ENCODE data around the gene PIM1.
A peak's percentile ranks its signal among the peaks of the same experiment; 100 is the strongest.
"Not testable (repeated sequence)": the region's sequence is repeated elsewhere in the genome, so short reads cannot be mapped to it uniquely, and the experiment has no call there.

Gene PIM1

DNA sequence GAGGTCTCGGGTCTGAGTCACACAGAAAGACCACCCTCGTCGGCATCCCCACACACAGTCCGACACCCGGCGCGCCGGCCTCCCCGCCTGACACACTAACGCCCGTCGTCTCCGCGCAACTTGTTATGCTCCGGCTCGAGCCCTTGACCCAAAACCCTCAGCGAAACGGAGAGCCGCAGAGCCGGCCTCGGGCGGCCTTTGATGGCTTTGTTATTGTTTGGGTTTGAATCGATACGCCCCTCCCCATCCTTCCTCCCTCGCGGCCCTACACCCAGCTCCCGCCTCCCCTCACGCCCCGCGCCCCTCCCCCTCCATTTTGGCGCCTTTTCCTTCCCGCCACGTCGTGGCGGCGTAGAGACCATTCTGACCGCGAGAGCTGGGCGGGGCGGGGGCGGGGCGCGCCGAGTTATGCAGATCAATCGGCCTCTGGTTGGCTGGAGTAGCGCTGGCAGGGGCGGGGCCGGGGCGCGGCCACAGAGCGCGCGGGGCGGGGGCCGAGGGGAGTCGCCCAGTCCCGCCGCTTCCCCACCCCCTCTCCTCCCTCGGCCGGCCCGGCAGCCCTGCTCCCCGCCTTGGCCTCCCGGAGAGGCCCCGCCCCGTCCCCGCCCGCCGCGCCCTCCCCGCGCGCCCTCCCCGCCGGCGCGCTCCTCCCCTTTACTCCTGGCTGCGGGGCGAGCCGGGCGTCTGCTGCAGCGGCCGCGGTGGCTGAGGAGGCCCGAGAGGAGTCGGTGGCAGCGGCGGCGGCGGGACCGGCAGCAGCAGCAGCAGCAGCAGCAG is at the start of gene PIM1:
Gene PIM1 (plus strand): TSS at position 657 of the 777 bp plus-strand sequence. CDS start 424 bp downstream, outside the sequence.
- DNase-seq: peak; percentile 97

DNA sequence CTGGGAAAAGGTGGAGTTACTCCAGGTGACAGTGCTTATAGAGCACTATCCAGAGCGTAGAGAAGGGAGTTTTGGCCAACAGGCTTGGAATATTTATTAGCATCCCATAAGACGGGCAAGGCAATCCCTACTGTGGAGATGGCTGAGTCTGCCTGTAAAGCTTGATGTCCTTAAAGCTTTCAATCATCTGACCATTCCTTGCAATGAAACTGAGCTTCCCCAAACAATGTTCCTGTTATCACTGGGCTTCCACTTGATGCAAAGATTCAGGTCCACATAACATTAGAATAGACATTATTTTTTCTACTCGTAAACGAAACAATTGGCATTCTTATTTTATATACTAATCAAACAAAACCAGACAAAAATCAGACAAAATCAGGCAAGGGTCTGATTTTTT is 48.4 kb upstream of the PIM1 start:
- DNase-seq: no peak

DNA sequence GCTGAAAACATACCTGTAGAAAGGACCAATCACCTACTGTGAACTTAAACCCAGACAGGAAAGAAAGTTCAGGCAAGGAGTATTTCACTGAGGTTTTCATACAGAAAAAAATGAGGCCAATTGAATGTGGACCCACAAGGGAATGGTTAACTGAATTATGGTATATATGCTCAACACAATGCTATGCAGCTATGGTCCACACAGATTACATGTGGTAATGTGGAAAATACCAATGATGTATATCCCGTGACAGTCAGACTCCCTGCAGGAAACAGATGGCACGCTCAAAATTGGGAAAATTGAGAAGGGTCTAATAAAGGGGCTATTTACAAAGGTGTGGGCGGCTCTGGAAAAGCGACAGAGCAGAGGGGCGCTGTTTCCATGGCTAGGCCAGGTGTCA is 47.1 kb upstream of the PIM1 start:
- DNase-seq: peak; percentile 67

DNA sequence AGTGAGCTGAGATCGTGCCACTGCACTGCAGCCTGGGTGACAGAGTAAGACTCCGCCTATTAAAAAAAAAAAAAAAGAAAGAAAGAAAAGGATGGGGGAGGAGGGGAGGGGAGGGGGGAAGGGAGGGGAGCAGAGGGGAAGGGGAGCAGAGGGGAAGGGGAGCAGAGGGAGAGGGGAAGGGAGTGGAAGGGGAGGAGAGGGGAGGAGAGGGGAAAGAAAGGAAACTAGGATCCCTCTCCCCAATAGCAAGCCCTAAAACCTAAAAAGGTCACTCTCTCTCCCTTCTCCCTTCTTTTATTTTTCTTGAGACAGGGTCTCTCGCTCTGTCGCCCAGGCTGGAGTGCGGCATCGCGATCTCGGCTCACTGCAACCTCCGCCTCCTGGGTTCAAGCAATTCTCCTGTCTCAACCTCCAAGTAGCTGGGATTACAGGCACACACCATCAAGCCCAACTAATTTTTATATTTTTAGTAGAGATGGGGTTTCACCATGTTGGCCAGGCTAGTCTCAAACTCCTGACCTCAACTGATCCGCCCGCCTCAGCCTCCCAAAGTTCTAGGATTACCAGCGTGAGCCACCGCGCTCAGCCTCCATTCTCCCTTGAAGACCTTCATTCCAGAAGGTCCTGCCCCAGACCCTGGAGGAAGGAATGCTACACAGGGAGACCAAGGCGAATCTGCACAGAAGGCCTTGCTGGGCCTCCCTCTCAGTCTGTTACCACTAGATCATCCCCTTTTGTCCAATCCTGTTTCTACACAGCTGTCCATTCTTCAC is 45.8 kb upstream of the PIM1 start:
- no peak for DNase-seq

DNA sequence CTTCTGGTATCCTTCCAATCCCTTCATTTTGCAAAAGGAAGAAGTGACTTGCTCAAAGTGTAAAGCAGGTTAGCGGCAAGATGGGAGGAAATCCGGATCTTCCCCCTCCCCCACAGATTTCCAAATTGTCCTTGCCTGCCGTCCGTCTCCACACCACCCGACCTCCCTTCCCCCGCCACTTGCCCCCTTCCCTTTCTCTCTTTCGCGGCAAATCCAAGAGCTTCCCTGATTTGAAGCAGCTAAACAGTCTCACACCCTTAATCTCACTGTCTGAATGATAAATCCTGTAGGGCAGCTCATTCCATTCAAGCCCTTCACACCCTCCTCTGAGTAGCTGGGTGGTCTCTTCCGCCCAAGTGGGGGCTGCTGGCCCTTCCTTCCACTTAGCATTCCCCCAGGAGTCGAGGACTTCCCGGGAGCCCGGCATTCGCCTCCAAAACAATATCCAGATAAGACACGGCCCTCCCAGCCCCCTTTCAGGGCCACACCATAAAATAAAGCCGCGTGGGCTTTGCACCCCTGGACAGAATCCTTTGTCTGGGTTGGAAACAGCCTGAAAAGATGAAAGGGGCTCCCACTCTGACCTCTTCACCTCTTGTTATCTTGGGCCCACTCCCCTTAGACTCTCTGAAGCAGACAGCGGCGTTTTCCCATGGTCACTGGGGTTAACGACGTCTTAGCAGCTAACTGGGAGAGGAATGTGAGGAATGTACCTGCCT is 44.0 kb upstream of the PIM1 start:
- DNase-seq: no peak

DNA sequence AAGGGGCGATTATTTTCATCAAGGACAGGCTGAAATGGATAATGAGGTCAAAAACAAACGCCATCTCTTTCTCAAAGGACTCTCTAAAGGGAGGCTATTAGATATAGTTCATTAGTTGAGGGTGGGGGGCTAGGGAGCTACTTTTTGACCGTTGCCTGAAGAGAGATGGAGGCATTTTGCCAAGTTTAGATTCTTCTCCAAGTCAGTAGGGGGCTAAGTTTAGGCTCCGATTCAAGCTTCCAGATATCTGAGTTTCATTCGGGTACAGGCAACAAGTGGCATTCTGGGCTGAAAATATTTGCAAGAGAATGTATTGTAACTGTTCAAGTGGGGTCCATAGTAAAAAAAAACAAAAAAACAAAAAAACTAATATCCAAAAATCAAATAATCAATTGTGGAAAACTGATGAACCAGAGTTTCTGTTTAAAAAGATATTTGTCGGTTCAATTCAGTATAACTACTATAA is 43.4 kb upstream of the PIM1 start:
- DNase-seq: no peak

DNA sequence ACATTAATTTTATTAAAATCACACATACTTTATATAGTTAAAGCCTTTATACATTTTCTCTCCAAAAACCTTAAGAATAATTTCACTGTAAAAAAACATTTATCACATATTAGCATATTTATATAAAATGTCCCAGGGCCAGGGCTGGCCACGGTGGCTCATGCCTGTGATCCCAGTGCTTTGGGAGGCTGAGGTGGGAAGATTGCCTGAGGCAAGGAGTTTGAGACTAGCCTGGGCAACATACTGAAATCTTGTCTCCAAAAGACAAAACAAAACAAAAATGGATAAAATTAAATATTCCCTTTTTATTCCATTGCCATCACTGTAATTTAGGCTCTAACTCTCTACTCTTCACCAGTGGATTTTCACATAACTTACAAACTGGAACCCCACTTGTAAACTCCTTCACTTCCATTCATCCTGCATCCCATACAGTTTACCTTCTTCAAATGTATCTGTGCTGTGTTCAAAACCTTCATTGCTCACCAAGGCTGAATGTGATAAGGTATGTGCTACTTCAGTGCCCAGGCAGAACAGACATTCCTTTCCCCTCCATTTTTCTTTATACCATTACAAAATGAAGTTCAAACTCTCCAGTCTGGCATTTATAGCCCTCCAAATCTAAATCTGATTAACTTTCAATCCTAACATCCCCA is 42.9 kb upstream of the PIM1 start:
- DNase-seq: no peak

DNA sequence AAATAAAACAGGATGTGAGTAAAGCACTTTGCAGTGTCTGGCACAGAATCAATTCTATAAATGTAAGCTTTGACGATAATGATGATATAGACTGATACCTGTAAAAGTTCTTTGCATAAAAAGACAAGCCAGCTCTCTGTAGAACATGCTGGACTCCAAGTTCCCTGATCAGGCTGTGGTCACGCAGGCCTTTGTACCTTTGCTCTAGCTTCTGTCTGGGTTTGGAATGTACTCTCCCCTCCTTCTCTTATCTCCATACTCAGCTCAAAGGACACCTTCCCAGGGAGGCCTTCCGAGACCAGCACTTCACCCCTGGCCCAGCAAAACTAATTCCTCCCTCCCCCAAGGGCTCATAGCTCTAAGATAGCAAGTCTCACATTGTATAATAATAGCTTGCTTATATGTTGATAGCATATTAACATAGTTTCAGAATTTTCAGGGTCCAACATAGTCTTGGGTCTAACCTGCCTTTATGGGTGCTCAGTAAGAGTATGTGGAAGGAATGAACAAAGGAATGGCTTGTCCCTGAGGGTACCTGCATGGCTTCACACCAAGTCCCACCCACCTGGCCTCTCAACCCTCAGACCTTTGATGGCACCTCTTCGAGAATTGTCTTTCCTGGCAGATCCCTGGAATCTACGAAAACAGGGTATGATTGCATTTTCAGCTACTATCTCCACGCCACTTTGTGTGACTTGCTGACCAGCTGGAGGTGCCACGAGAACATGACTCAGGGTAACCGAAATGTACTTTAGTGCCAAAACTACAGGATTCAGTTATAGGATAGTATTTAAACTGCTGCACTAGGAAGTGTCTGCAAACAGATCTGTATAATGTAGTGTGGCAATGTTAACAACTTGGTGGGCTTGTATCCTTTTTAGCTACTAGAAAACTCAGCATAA is 41.7 kb upstream of the PIM1 start:
- no peak for DNase-seq

DNA sequence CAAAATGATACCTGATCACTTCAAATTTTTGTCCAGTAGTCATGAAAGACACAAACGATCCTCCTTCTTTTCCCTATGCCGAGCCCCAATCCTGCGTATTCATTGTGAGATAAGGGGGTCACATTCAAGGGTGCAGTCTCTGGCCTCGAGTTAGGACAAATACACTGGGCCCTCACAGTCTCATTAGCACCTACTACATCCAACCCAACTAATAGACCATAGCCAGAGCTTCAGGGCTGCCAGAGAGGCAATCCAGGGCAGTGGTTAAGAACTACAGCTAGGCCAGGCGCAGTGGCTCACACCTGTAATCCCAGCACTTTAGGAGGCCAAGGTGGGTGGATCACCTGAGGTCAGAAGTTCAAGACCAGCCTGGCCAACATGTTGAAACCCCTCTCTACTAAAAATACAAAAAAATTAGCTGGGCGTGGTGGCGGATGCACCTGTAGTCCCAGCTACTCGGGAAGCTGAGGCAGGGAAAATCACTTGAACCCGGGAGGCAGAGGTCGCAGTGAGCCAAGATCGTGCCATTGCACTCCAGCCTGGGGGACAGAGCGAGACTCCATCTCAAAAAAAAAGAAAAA is 41.0 kb upstream of the PIM1 start:
- not testable (repeated sequence) for DNase-seq

DNA sequence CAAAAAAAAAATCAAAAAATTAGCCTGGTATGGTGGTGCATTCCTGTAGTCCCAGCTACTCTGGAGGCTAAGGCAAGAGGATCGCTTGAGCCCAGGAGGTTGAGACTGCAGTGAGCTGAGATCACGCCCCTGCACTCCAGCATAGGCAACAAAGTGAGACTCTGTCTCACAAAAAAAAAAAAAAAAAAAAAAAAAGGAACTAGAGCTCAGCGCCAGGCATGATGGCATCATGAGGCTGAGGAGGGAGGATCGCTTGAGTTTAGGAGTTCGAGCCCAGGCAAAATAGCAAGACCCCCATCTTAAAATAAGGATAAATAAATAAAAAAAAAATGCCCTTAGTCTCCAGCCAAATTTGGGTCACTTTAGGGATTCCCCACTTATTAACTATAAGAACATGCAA is 40.4 kb upstream of the PIM1 start:
- no peak for DNase-seq

DNA sequence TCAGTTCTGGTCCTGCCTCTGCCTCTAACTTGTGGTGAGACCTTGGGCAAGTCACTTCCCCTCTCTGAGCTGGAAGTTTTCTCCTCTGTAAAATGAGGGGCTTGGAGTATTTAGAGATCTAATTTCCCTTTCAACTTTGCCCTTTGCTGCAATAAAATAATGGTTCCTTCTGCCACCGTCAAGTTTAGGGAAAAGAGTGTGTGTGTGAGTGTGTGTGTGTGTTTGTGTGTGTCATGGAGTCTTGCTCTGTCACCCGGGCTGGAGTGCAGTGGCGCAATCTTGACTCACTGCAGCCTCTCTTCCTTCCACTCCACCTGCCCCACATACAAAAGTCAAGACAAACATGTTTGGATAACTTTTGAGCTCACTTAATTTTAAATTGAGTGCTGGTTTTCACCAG is 39.2 kb upstream of the PIM1 start:
- DNase-seq: no peak

DNA sequence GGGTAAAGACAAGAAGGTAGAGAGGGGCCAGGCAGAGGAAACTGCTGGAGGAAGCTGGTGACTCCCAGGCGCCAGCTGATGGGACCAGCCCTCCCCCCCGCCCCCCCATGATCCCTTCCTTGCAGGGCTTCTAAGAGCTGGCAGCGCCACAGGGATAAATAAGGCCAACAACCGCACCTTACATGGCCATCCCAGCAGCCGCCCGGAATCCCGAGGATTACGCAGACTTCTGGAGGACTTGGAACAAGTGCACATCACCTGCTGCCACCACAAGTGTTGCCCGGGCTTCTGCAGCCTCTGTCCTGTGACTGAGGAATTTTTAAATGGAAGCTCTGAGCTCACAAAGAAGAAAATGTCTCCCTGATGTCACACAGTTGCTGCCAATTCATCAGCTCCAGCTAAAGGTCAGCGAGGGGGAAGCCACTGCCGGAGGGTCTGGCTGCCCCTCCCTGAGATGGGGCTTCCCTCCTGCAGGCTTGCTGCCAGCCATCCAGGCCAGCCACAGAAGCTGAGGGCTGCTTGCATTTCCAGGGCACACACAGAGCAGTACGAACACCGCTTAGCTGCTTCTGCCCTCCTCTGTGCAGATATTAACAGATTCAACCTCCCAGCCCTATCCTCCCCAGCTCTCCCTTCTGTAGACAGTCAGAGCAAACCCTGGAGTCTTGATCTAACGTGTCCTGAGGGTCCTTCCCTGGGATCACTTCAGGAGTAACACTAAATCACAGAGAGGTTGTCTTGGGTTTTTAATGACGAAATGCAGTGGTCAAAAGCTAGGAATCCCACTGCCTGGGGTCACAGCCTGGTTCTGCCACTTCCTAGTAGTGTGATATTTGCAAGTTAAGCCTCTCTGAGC is 38.6 kb upstream of the PIM1 start:
- DNase-seq: no peak

DNA sequence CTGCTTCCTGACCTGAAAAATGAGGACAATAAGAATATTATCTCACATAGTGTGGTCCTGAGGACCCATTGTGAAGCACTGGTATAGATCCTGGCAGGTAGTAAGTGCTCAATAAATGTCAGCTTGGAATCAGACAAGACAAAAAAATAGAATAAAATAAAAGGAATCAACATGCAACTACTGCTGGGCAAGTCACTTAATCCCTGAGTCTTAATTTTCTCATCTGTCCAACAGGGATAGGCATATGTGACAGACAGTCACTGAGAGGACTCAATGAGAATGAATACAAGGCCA is 38.0 kb upstream of the PIM1 start:
- no peak for DNase-seq

DNA sequence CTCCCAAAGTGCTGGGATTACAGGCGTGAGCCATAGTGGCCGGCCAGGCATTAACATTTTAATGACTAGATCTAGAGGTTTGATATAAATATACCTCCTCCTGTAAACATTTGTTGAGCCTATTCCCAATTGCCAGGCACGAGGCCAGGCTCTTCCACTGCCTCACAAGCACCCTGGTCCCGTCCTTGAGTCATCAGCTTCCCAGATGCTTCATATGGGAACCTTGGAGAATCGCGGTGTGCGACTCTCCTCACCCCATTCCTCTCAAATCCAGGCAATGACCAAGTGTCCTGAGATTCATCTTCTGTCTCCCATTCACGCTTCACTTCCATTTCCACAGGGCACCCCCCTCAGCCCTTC is 35.9 kb upstream of the PIM1 start:
- DNase-seq: no peak

DNA sequence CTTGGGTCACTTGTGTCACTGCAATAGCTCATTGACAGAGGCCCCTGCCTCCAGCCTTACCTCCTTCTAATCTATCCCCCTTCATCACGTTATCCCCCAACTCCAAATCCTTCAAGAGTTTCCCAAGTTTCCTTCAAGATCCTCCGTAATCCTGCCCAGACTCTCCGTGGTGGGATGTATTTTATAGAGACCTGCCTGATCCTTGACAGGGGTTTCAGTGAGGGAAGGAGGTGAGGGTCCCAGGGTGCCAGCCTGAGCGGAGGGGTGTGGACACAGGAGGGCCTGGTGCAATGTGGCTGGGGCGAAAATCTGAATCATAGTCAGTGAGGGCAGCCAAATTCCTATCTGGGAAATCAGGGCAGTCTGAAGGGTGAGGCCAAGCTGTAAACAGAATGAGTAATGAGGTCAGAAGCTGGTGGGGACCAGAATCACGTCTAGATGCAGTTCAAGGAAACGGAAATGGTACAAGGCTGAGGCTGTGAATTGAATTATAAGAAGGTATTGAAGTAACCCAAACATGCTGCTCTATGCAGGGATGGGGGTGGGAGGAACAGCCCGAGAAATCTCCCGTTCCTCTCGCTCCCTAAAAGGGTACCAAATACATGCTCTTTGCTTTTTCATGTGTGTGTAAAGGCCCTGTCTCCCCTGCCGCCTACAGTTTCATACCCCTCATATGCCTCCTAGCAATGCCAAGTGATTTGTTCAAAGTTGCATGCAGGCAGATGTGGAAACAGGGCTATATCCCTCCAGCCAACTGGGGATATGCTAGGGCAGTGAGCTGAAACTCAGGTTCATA is 35.4 kb upstream of the PIM1 start:
- DNase-seq: no peak

DNA sequence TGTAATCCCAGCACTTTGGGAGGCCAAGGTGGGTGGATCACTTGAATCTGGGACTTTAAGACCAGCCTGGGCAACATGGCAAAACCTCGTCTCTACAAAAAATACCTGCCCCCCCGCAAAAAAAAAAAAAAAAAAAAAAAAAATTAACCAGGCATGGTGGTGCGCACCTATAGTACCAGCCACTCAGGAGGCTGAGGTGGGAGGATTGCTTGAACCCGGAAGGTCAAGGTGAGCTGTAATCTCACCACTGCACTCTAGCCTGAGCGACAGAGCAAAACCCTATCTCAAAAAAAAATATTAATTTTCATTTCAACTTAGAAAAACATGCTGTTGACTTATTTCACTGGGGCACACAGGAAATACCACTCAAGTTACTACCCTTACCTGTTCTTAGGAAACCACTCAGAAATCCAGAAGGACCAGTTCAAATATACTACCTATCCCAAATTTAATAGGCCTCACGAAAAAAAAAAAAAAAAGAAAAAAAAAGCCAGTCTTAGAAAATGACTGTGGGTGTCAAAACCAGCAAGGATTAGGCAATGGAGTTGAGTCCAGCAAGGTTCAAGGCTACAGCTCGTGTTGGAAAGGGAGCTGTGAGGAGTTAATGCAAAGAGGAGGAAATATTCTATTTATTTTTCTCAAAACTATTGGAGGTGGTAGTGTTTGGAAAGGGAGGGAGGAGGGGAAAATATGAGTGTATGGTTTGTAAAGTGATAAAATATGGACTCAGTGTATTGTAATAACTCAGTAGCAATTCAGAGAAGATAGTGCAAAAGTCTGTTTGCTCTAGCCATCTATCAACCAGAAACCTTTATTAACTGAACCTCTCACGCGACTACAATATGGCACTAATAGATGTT is 33.9 kb upstream of the PIM1 start:
- no peak for DNase-seq

DNA sequence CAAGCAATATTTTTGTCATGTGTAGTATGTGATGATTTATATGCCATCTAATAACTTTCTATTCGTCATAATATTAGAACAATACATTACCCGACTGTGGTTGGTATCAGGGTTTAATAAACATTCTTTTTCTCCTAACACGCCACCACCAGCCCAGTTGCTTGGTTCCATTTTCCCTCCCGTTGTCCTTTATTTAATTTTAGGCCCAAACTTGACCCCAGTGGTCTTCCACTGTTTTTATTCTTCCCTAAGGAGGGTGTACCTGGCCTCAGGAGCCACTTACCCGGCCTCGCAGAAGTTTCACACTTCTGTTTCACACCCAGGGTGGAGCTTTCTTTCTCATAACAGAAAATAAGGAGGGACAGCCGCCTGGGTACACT is 33.1 kb upstream of the PIM1 start:
- no peak for DNase-seq

DNA sequence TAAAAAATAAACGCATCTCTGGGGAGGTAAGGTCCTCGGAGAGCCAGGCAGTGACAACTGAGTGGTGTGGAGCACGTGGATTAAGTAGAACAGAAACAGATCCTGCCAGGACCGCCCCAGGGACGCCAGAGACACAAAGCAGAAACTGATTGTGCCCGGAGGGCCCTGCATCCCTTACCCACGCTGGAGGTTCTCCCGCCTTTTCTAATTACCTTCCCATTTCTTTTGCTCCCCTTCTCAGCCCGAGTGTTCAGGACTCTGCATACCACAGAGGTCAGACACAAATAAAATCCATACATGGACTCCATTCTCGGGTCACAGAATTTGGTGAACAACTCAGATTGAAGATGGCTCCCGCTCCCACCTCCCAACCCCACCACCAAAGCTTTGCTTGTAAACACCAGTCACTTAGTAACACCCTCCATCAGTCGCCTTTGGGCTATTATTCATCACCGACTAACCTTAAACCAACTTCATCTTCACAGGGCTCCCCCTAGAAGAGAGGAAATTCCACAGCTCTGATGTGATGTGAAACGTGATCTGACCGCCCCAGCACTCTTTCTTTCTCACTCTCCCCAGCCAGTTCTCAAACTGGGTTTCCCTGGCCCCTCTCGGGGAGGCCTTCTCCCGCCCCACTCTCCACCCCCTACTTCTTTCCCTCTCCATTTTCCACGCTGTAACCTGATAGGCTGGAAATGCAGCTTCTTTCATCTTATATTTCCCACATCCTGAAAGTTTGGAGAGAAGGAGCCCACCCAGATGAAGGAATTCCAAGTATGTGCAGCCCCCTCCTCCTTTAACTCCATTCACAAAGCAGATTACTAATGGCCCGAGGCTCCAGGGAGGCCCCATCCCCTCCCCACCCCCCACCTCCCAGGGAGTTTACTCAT is 32.5 kb upstream of the PIM1 start:
- DNase-seq: no peak
